H9 (cell line): ENCODE data around the gene HVCN1. TPM values are rescaled to one million over a fixed set of nuclear protein-coding genes. Genes with fewer than 3 reads are reported as not detected.

Experiments
- DNase-seq: peaks from one replicate; pipeline ENCODE4 v3.0.0-alpha.2; 2017
- H2AFZ ChIP-seq: one replicate; pipeline ENCODE4 v1.6.1; 2013; ENCODE audit warnings: mild to moderate bottlenecking, low read length, control low read depth, moderate library complexity
- H2AK5ac ChIP-seq: 2 replicates; pipeline ENCODE4 v1.6.1; 2013; ENCODE audit warnings: low read length, control low read depth, mixed read lengths; ENCODE audit not compliant: insufficient read length
- H2BK120ac ChIP-seq: one replicate; pipeline ENCODE4 v1.6.1; 2013; ENCODE audit warnings: low read depth, mild to moderate bottlenecking, low read length, control low read depth, inconsistent platforms; ENCODE audit not compliant: poor library complexity, severe bottlenecking
- H2BK12ac ChIP-seq: 2 replicates; pipeline ENCODE4 v1.6.1; 2013; ENCODE audit warnings: low read length, control low read depth, mixed read lengths, low read depth; ENCODE audit not compliant: insufficient read length
- H2BK15ac ChIP-seq: 2 replicates; pipeline ENCODE4 v1.6.1; 2013; ENCODE audit warnings: low read depth, low read length, control low read depth
- H2BK20ac ChIP-seq: one replicate; pipeline ENCODE4 v1.6.1; 2013; ENCODE audit warnings: low read depth, mild to moderate bottlenecking, low read length, control low read depth, inconsistent platforms; ENCODE audit not compliant: poor library complexity, severe bottlenecking
- H2BK5ac ChIP-seq: 2 replicates; pipeline ENCODE4 v1.6.1; 2013; ENCODE audit warnings: low read length, control low read depth, mixed read lengths; ENCODE audit not compliant: insufficient read length
- H3K14ac ChIP-seq: 2 replicates; pipeline ENCODE4 v1.6.1; 2013; ENCODE audit warnings: low read length, control low read depth; ENCODE audit not compliant: insufficient read depth
- H3K18ac ChIP-seq: 2 replicates; pipeline ENCODE4 v1.6.1; 2013; ENCODE audit warnings: low read depth, mild to moderate bottlenecking, mixed read lengths, low read length, control low read depth; ENCODE audit not compliant: insufficient read length
- H3K23ac ChIP-seq: 2 replicates; pipeline ENCODE4 v1.6.1; 2013; ENCODE audit warnings: low read length, control low read depth, mixed read lengths, low read depth; ENCODE audit not compliant: insufficient read length
- H3K23me2 ChIP-seq: 2 replicates; pipeline ENCODE4 v1.6.1; 2013; ENCODE audit warnings: low read depth, mild to moderate bottlenecking, mixed read lengths, low read length, control low read depth; ENCODE audit not compliant: insufficient read length, poor library complexity, severe bottlenecking
- H3K27ac ChIP-seq: 2 replicates; pipeline ENCODE4 v1.5.1; 2013; ENCODE audit warnings: low read length, control low read depth, mixed read lengths, low read depth; ENCODE audit not compliant: insufficient read length
- H3K27me3 ChIP-seq: 2 replicates; pipeline ENCODE4 v1.6.1; 2013; ENCODE audit warnings: low read length, control low read depth, inconsistent platforms; ENCODE audit not compliant: insufficient read depth
- H3K4ac ChIP-seq: 2 replicates; pipeline ENCODE4 v1.6.1; 2013; ENCODE audit warnings: low read depth, mild to moderate bottlenecking, control low read depth, inconsistent platforms, low read length, moderate library complexity
- H3K4me1 ChIP-seq: 2 replicates; pipeline ENCODE4 v1.6.1; 2013; ENCODE audit warnings: low read length, control low read depth, inconsistent platforms; ENCODE audit not compliant: insufficient read depth
- H3K4me2 ChIP-seq: 2 replicates; pipeline ENCODE4 v1.6.1; 2013; ENCODE audit warnings: low read length, control low read depth, mixed read lengths; ENCODE audit not compliant: insufficient read length, insufficient read depth
- H3K56ac ChIP-seq: 2 replicates; pipeline ENCODE4 v1.6.1; 2013; ENCODE audit warnings: low read depth, mild to moderate bottlenecking, mixed read lengths, low read length, control low read depth; ENCODE audit not compliant: insufficient read length
- H3K79me1 ChIP-seq: 2 replicates; pipeline ENCODE4 v1.6.1; 2013; ENCODE audit warnings: low read depth, mild to moderate bottlenecking, moderate library complexity, low read length, control low read depth, inconsistent platforms; ENCODE audit not compliant: insufficient read depth, poor library complexity, severe bottlenecking
- H3K79me2 ChIP-seq: 2 replicates; pipeline ENCODE4 v1.6.1; 2013; ENCODE audit warnings: low read length, control low read depth, inconsistent platforms; ENCODE audit not compliant: insufficient read depth
- H3K9ac ChIP-seq: 2 replicates; pipeline ENCODE4 v1.6.1; 2013; ENCODE audit warnings: low read length, control low read depth, mixed read lengths; ENCODE audit not compliant: insufficient read length; ENCODE audit errors: extremely low read depth
- H3K9me3 ChIP-seq: one replicate; pipeline ENCODE4 v1.6.1; 2013; ENCODE audit warnings: low read depth, low read length, inconsistent platforms; ENCODE audit not compliant: control insufficient read depth
- H3T11ph ChIP-seq: one replicate; pipeline ENCODE4 v1.6.1; 2013; ENCODE audit warnings: mild to moderate bottlenecking, low read length, control low read depth, inconsistent platforms
- H4K20me1 ChIP-seq: one replicate; pipeline ENCODE4 v1.6.1; 2013; ENCODE audit not compliant: control insufficient read depth, insufficient read length, insufficient read depth
- H4K5ac ChIP-seq: 2 replicates; pipeline ENCODE4 v1.6.1; 2013; ENCODE audit warnings: low read depth, mild to moderate bottlenecking, mixed read lengths, low read length, control low read depth; ENCODE audit not compliant: insufficient read length
- H4K8ac ChIP-seq: replicated peaks from 2 replicates; pipeline ENCODE4 v1.6.1; 2013; ENCODE audit warnings: low read length, control low read depth, mixed read lengths, low read depth; ENCODE audit not compliant: insufficient read length
- H4K91ac ChIP-seq: 2 replicates; pipeline ENCODE4 v1.6.1; 2013; ENCODE audit warnings: low read depth, mild to moderate bottlenecking, moderate library complexity, mixed read lengths, low read length, control low read depth; ENCODE audit not compliant: insufficient read length
- H3K27ac Mint-ChIP-seq, 3 experiments: 2 replicates in 2 of 3; 3 replicates in 1 of 3; pipeline ENCODE4 v1.8.0; 2020 to 2021; ENCODE audit warnings: mixed read lengths in 3 of 3, mild to moderate bottlenecking in 1 of 3, moderate library complexity in 1 of 3
- H3K27me3 Mint-ChIP-seq: 2 replicates; pipeline ENCODE4 v1.8.0; 2021; ENCODE audit warnings: low read depth, mild to moderate bottlenecking, moderate library complexity, mixed read lengths
- H3K36me3 Mint-ChIP-seq, 3 experiments: 2 replicates in 2 of 3; 3 replicates in 1 of 3; pipeline ENCODE4 v1.8.0; 2020 to 2021; ENCODE audit warnings: low read depth in 3 of 3, mixed read lengths in 3 of 3; ENCODE audit not compliant: insufficient read depth in 1 of 3
- H3K4me1 Mint-ChIP-seq, 2 experiments: 2 replicates each; pipeline ENCODE4 v1.8.0; 2020; ENCODE audit warnings: mixed read lengths in 2 of 2
- H3K4me3 Mint-ChIP-seq, 2 experiments: 2 replicates in 1 of 2; 3 replicates in 1 of 2; pipeline ENCODE4 v1.8.0; 2020 to 2021; ENCODE audit warnings: mild to moderate bottlenecking in 2 of 2, mixed read lengths in 2 of 2, moderate library complexity in 1 of 2
- H3K9me3 Mint-ChIP-seq, 2 experiments: 2 replicates in 1 of 2; 3 replicates in 1 of 2; pipeline ENCODE4 v1.8.0; 2020; ENCODE audit warnings: mild to moderate bottlenecking in 2 of 2, mixed read lengths in 2 of 2, moderate library complexity in 1 of 2
- WGBS: extraction: QIAGEN DNeasy Blood & Tissue Kit; methylation state at CpG from one replicate; pipeline ENCODE4 v1.1.7; 2013; ENCODE audit warnings: missing lambda C conversion rate, low lambda C conversion rate, mixed read lengths; ENCODE audit not compliant: insufficient read length; ENCODE audit errors: extremely low coverage; 5-methylcytosine and 5-hydroxymethylcytosine counted together
- total RNA-seq: library from RNA; stranded (reverse); gene quantifications from 2 replicates; pipeline ENCODE4 v1.2.1, GENCODE V29; 2021
- TF ChIP-seq, protein P1 (sequence below): fragments of 200-600 bp; sonication (generic); conservative IDR thresholded peaks from 3 replicates; pipeline ENCODE4 v1.8.0; 2021; ENCODE audit warnings: antibody characterized with exemption, mild to moderate bottlenecking

Gene HVCN1
- total RNA-seq, 1 experiment from 2014 or later: 5.2 TPM

GRCh38 chr12:110686294-110686903 lies 2.5 kb downstream of the HVCN1 start:
- Histone ChIP-seq H3K23ac (no peak overlapping the region), H3K27ac (no peak overlapping the region), H4K20me1 (no peaks in the 10 kb centered on the region), H2AFZ (no peak overlapping the region), H2BK15ac (no peak overlapping the region), H3K4me1 (no peaks in the 10 kb centered on the region), H3K23me2 (peaks cover 9% of the 10 kb centered on the region), H3K9me3 (no peaks in the 10 kb centered on the region), H2BK5ac (no peak overlapping the region), H2BK20ac (no peak overlapping the region), H3K27me3 (peaks cover 4% of the 10 kb centered on the region; the same call in 1 of the 2 replicates), H2AK5ac (no peak overlapping the region), H4K5ac (no peak overlapping the region), H3K4me2 (no peak overlapping the region), H3K79me2 (no peaks in the 10 kb centered on the region), H3K18ac (no peak overlapping the region), H2BK12ac (no peak overlapping the region), H3K14ac (no peak overlapping the region), H3K79me1 (no peaks in the 10 kb centered on the region), H3K56ac (no peak overlapping the region), H2BK120ac (no peak overlapping the region), H4K91ac (no peak overlapping the region), H4K8ac (no peak overlapping the region), H3K4ac (no peak overlapping the region), H3T11ph (no peak overlapping the region), H3K9ac (no peak overlapping the region)
- Mint-ChIP-seq H3K4me1 (peaks cover 12 to 24% of the 10 kb centered on the region in 2 experiments), H3K27ac (no peak overlapping the region), H3K27me3 (peaks cover 27% of the 10 kb centered on the region), H3K4me3 (no peak overlapping the region), H3K9me3 (peaks cover 0 to 4% of the 10 kb centered on the region in 2 experiments; a peak in 2 of 5 replicates), H3K36me3 (peaks cover 0 to 10% (median 0%) of the 10 kb centered on the region in 3 experiments; a peak in 4 of 7 replicates)
- TF ChIP-seq, protein P1, sequence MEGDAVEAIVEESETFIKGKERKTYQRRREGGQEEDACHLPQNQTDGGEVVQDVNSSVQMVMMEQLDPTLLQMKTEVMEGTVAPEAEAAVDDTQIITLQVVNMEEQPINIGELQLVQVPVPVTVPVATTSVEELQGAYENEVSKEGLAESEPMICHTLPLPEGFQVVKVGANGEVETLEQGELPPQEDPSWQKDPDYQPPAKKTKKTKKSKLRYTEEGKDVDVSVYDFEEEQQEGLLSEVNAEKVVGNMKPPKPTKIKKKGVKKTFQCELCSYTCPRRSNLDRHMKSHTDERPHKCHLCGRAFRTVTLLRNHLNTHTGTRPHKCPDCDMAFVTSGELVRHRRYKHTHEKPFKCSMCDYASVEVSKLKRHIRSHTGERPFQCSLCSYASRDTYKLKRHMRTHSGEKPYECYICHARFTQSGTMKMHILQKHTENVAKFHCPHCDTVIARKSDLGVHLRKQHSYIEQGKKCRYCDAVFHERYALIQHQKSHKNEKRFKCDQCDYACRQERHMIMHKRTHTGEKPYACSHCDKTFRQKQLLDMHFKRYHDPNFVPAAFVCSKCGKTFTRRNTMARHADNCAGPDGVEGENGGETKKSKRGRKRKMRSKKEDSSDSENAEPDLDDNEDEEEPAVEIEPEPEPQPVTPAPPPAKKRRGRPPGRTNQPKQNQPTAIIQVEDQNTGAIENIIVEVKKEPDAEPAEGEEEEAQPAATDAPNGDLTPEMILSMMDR: no peak
- WGBS: no CpG with 5 or more reads among the region's 3 CpGs
- no peak for DNase-seq
